Mesendoderm (in vitro differentiated cells): Measurements from ENCODE around the gene PRKAR2B.

ENCODE experiments used
- DNase-seq: peaks from one replicate; pipeline ENCODE4 v3.0.0; 2013
- H2AK5ac ChIP-seq: 2 replicates; pipeline ENCODE4 v1.6.1; 2013; ENCODE audit warnings: low read length, inconsistent platforms
- H2BK120ac ChIP-seq: 2 replicates; pipeline ENCODE4 v1.6.1; 2013; ENCODE audit warnings: low read depth, mild to moderate bottlenecking, low read length, moderate library complexity, mixed read lengths
- H2BK15ac ChIP-seq: replicated peaks from 2 replicates; pipeline ENCODE4 v1.6.1; 2013; ENCODE audit warnings: low read depth, mild to moderate bottlenecking, moderate library complexity
- H2BK5ac ChIP-seq: 2 replicates; pipeline ENCODE4 v1.6.1; 2013; ENCODE audit warnings: low read length, inconsistent platforms
- H3K18ac ChIP-seq: 2 replicates; pipeline ENCODE4 v1.6.1; 2013; ENCODE audit warnings: mild to moderate bottlenecking, low read length, mixed read lengths
- H3K23ac ChIP-seq: one replicate; pipeline ENCODE4 v1.6.1; 2013; ENCODE audit warnings: low read length
- H3K27ac ChIP-seq: 2 replicates; pipeline ENCODE4 v1.5.1; 2013; ENCODE audit warnings: low read depth, mild to moderate bottlenecking, inconsistent platforms, low read length, moderate library complexity
- H3K27me3 ChIP-seq: 2 replicates; pipeline ENCODE4 v1.6.1; 2013; ENCODE audit warnings: low read length, control low read depth, mild to moderate bottlenecking, inconsistent platforms; ENCODE audit not compliant: insufficient read depth, poor library complexity
- H3K36me3 ChIP-seq: 2 replicates; pipeline ENCODE4 v1.6.1; 2013; ENCODE audit warnings: low read length, inconsistent platforms; ENCODE audit not compliant: control insufficient read depth, insufficient read depth
- H3K4ac ChIP-seq: one replicate; pipeline ENCODE4 v1.6.1; 2013; ENCODE audit warnings: low read depth, mild to moderate bottlenecking, low read length, moderate library complexity
- H3K4me1 ChIP-seq: 2 replicates; pipeline ENCODE4 v1.6.1; 2013; ENCODE audit warnings: low read depth, low read length, inconsistent platforms; ENCODE audit not compliant: control insufficient read depth
- H3K4me2 ChIP-seq: 2 replicates; pipeline ENCODE4 v1.6.1; 2013; ENCODE audit warnings: low read length
- H3K4me3 ChIP-seq: 2 replicates; pipeline ENCODE4 v1.5.1; 2013; ENCODE audit warnings: mild to moderate bottlenecking, low read length
- H3K56ac ChIP-seq: one replicate; pipeline ENCODE4 v1.6.1; 2013; ENCODE audit warnings: low read length
- H3K79me1 ChIP-seq: 2 replicates; pipeline ENCODE4 v1.6.1; 2013; ENCODE audit warnings: low read length, inconsistent platforms
- H3K79me2 ChIP-seq: 2 replicates; pipeline ENCODE4 v1.6.1; 2013; ENCODE audit warnings: mild to moderate bottlenecking, low read length; ENCODE audit not compliant: control insufficient read depth, insufficient read depth
- H3K9ac ChIP-seq: 2 replicates; pipeline ENCODE4 v1.6.1; 2013; ENCODE audit warnings: low read length, inconsistent platforms
- H4K5ac ChIP-seq: one replicate; pipeline ENCODE4 v1.6.1; 2013; ENCODE audit warnings: low read length
- H4K8ac ChIP-seq: one replicate; pipeline ENCODE4 v1.6.1; 2013; ENCODE audit warnings: low read depth, mild to moderate bottlenecking, control low read depth, low read length, moderate library complexity
- WGBS: extraction: QIAGEN DNeasy Blood & Tissue Kit; methylation state at CpG from one replicate; pipeline ENCODE4 v1.1.7; 2013; ENCODE audit warnings: low lambda C conversion rate, missing lambda C conversion rate; ENCODE audit not compliant: insufficient coverage; ENCODE audit errors: extremely low coverage; 5-methylcytosine and 5-hydroxymethylcytosine counted together

PRKAR2B gene

DNA sequence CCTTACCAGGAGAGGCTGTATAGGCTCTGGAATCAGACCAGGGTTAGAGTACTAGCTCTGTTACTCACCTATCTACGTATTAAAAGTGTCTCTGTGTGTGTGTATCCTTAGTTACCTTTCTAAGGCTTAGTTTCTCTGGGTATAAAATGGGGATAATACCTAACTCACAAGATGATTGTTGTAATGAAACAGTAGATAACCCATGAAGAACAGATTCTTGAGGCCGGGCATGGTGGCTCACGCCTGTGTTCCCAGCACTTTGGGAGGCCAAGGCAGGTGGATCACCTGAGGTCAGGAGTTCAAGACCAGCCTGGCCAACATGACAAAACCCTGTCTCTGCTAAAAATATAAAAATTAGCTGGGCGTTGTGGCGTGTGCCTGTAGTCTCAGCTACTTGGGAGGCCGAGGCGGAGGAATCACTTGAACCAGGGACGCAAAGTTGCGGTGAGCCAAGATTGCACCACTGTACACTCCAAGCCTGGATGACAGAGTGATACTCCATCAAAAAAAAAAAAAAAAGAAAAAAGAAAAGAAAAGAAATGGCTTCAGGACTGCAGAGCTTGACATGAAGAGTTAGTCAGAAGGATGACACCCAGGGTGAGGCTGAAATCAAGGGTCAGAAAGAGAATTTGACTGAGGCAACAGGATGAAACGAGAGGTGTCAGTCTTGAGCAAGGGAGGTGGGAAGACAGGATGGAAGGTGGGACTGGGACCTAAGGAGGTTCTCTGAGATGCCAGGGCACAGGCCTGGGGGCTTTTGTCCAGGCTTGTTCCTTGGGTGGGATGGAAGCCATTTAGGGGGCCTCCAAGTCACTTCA is 33.4 kb downstream of the PRKAR2B start:
- Histone ChIP-seq H2BK120ac (no peak overlapping the region), H3K4me1 (peaks cover 7% of the 10 kb centered on the region), H3K4me2 (no peak overlapping the region), H3K79me2 (no peaks in the 10 kb centered on the region), H4K8ac (no peak overlapping the region), H3K18ac (no peak overlapping the region), H2BK5ac (no peak overlapping the region), H3K4me3 (no peak overlapping the region), H4K5ac (no peak overlapping the region), H3K79me1 (no peaks in the 10 kb centered on the region), H3K27me3 (no peaks in the 10 kb centered on the region), H3K27ac (peak overlapping the region; percentile 53), H3K9ac (no peak overlapping the region), H3K4ac (no peak overlapping the region), H3K56ac (no peak overlapping the region), H3K36me3 (no peaks in the 10 kb centered on the region), H2AK5ac (no peak overlapping the region), H3K23ac (no peak overlapping the region), H2BK15ac (no peak overlapping the region)
- peak; percentile 46 for DNase-seq
- no CpG with 5 or more reads among the region's 10 CpGs for WGBS

DNA sequence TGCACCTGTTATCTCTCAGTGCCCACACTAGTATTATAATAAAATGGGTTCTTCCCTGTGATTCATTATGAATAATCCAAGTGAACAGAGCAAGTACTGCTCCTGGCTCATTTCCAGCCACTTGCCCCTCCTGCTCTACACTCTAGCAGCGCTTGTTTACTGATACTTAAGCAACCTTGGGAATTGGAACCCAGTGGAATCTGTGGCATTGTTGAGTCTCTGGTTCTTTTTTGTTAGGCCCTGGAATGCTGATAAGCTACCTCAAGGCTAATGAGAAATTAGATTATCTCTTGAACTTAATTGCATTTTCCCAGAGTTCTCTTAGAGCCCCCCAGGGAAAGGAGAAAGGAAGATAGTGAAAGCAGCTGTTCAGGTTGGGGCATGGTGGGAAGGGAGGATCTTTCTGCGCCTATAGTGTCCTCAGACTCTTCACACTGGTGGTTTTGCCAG is 34.0 kb downstream of the PRKAR2B start:
- H3K36me3 ChIP-seq, result no peaks in the 10 kb centered on the region

DNA sequence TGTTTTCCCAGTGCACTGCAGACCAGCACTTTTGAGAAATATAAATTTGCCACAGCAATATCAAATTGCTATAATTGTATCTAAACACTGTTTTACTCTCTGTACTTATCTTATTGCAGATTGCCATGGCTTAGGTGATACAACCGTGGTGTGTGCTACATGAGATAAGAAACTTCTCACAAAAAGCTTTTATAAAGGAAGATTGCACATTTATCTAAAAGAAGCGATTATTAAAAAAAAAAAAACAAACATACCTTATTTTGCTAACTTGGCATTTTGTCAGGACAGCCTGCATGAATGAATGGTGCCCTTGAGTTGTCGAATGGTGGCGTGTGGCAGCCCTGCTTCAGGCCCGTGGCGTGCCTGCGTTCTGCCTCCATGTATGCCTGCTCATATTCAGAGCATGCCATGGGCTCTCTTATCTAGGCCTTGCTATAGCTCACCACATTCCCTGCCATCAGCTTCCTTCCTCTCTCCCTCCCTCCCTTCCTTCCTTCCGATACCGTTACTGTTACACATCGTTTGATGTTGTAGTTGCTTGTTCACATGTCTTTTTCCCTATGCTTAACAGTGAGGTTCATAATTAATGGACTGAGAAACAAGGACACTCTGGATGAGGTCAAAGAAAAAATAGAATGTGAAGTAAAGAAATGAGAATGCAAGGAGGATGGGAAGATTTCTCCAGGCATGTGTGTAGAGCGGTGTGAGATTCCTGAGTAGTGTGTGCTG is 34.9 kb downstream of the PRKAR2B start:
- Histone ChIP-seq H3K36me3 (no peaks in the 10 kb centered on the region), H2BK120ac (no peak overlapping the region), H4K5ac (no peak overlapping the region), H3K56ac (no peak overlapping the region), H3K4me1 (peaks cover 7% of the 10 kb centered on the region), H3K23ac (no peak overlapping the region), H3K4me2 (no peak overlapping the region), H2AK5ac (no peak overlapping the region), H2BK15ac (no peak overlapping the region), H4K8ac (no peak overlapping the region), H3K18ac (no peak overlapping the region), H3K4me3 (no peak overlapping the region), H3K4ac (no peak overlapping the region), H3K27me3 (no peaks in the 10 kb centered on the region), H3K79me2 (no peaks in the 10 kb centered on the region), H3K79me1 (no peaks in the 10 kb centered on the region), H3K27ac (no peak overlapping the region), H2BK5ac (no peak overlapping the region), H3K9ac (no peak overlapping the region)
- no CpG with 5 or more reads among the region's 11 CpGs for WGBS
- DNase-seq, result peak; percentile 26

More for the DNA sequence above, 34.0 kb downstream of the PRKAR2B start:
- Histone ChIP-seq H3K23ac (no peak overlapping the region), H3K4me1 (peaks cover 7% of the 10 kb centered on the region), H2BK15ac (no peak overlapping the region), H3K79me1 (no peaks in the 10 kb centered on the region), H2AK5ac (no peak overlapping the region), H2BK120ac (no peak overlapping the region), H3K18ac (no peak overlapping the region), H3K27me3 (no peaks in the 10 kb centered on the region), H2BK5ac (no peak overlapping the region), H3K4ac (no peak overlapping the region), H4K5ac (no peak overlapping the region), H3K56ac (no peak overlapping the region), H3K79me2 (no peaks in the 10 kb centered on the region), H3K9ac (no peak overlapping the region), H3K4me3 (no peak overlapping the region), H3K4me2 (no peak overlapping the region), H4K8ac (no peak overlapping the region), H3K27ac (peak overlapping the region; percentile 53)
- DNase-seq, result peak; percentile 92
- no CpG with 5 or more reads among the region's 2 CpGs for WGBS

DNA sequence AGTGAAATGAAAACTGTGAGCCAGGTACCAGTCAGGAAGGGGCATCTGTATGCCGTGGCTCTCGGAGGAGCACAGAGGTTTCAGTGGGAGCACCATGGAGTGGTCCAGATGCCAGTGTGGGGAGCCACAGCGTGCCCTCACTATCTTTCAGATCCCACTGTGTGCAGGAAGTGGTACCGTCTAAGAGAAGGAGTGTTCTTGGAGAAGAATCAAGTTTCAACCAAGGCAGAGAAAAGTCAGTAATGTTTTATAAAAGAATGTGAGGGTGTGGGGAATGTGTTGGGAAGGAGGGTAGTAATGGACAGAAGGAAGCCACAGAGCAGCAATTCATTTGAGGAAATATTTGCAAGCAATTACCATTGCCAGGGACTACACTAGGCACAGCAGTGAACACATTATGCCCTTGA is 35.6 kb downstream of the PRKAR2B start:
- H2AK5ac ChIP-seq, result no peak overlapping the region
- H3K27me3 ChIP-seq, result no peaks in the 10 kb centered on the region
- H3K27ac ChIP-seq, result no peak overlapping the region
- H3K79me1 ChIP-seq, result no peaks in the 10 kb centered on the region
- no peak overlapping the region for H3K4me2 ChIP-seq
- no peak overlapping the region for H2BK15ac ChIP-seq
- H3K9ac ChIP-seq, result no peak overlapping the region
- no peak overlapping the region for H3K18ac ChIP-seq
- H3K56ac ChIP-seq, result no peak overlapping the region
- no CpG with 5 or more reads among the region's 4 CpGs for WGBS
- no peak overlapping the region for H2BK5ac ChIP-seq
- no peak overlapping the region for H4K8ac ChIP-seq
- peaks cover 7% of the 10 kb centered on the region for H3K4me1 ChIP-seq
- no peak overlapping the region for H3K4me3 ChIP-seq
- H2BK120ac ChIP-seq, result no peak overlapping the region
- no peak overlapping the region for H3K23ac ChIP-seq
- no peak for DNase-seq
- H3K4ac ChIP-seq, result no peak overlapping the region
- no peak overlapping the region for H4K5ac ChIP-seq
- no peaks in the 10 kb centered on the region for H3K79me2 ChIP-seq
- no peaks in the 10 kb centered on the region for H3K36me3 ChIP-seq

DNA sequence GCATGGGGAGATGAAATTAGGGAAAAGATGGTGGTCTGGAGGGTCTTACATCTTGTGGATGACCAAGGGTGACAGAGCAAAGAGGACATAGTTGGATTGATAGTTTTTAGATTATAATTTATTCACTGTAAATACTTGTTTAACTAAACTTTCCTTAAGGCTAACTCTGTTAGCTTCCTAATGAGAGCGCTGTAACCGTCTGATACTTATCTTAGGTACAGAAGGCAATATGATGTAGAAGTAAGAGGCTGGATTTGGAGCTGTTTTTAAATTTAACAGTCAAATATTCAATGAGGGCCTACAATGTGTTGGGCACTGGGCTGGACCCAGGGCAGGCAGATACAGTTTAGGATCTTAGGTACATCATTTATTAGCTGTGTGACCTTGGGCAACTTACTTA is 36.0 kb downstream of the PRKAR2B start:
- no peak overlapping the region for H3K56ac ChIP-seq
- H3K9ac ChIP-seq, result no peak overlapping the region
- H2BK15ac ChIP-seq, result no peak overlapping the region
- H3K4me1 ChIP-seq, result peaks cover 7% of the 10 kb centered on the region
- H4K8ac ChIP-seq, result no peak overlapping the region
- no peaks in the 10 kb centered on the region for H3K36me3 ChIP-seq
- H3K27ac ChIP-seq, result no peak overlapping the region
- H3K27me3 ChIP-seq, result no peaks in the 10 kb centered on the region
- H3K23ac ChIP-seq, result no peak overlapping the region
- H3K4me2 ChIP-seq, result no peak overlapping the region
- H3K79me2 ChIP-seq, result no peaks in the 10 kb centered on the region
- DNase-seq, result no peak
- no peak overlapping the region for H2BK5ac ChIP-seq
- no peak overlapping the region for H2AK5ac ChIP-seq
- H2BK120ac ChIP-seq, result no peak overlapping the region
- H3K4me3 ChIP-seq, result no peak overlapping the region
- no peak overlapping the region for H4K5ac ChIP-seq
- no peak overlapping the region for H3K18ac ChIP-seq
- no CpG with 5 or more reads among the region's 2 CpGs for WGBS
- H3K4ac ChIP-seq, result no peak overlapping the region
- H3K79me1 ChIP-seq, result no peaks in the 10 kb centered on the region
